ENCODE results near the gene RPL41.

Gene RPL41

DNA sequence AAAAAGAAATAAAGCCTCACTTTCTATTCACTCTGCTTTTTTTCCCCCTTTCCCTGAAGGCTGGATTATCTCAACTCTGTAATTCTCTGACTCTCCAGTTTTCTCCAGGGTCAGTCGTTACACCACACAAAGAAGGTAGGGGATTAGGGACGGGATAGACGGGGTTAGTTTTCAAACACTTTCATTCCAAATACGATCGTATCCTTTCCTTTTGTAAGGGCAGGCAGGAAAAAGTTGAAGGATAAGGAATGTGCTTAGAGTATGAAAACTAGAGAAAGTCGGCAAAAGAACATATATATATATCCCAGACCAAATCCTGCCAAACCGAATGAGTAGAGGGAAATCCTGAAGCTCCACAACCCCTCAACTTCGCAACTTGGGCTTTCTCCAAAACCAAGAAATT, 11.1 kb downstream of the RPL41 start:
- no peak for DNase-seq

DNA sequence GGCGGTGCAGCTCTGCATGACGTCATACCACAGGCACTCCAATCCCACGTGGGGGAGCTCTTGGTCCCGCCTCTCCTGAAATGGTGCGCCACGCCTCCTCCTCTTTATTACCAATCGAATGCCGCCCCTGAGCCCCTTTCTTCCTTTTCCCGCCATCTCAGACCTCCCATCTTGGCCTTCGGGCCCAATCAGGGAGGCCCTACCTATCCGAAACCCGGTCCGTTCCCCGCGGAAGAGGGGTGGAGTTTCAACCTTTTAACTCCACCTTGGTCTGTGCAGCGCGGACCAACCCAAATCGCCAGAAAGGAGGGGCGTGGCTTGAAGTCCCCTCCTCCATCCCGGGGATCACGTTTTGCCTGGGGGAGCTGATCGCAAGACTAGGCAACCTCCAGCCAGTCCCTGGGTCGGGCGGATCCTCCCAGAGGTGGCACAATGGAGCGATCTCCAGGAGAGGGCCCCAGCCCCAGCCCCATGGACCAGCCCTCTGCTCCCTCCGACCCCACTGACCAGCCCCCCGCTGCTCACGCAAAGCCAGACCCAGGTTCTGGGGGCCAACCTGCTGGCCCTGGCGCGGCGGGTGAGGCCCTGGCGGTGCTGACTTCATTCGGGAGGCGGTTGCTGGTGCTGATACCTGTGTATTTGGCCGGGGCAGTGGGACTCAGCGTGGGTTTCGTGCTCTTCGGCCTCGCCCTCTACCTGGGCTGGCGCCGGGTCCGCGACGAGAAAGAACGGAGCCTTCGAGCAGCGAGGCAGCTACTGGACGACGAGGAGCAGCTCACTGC, 11.6 kb downstream of the RPL41 start, which contains the start of gene ESYT1:
TSS of gene ESYT1 (plus strand) at position 380 of the 782 bp plus-strand sequence. CDS start at position 433, 53 bp downstream.
- peak; percentile 71 to 98 (median 94) for DNase-seq

GRCh38 chr12:56128670-56129205, 12.3 kb downstream of the RPL41 start:
- peak in 12 of 56 donors; percentile 12 to 49 (median 30) for DNase-seq

DNA sequence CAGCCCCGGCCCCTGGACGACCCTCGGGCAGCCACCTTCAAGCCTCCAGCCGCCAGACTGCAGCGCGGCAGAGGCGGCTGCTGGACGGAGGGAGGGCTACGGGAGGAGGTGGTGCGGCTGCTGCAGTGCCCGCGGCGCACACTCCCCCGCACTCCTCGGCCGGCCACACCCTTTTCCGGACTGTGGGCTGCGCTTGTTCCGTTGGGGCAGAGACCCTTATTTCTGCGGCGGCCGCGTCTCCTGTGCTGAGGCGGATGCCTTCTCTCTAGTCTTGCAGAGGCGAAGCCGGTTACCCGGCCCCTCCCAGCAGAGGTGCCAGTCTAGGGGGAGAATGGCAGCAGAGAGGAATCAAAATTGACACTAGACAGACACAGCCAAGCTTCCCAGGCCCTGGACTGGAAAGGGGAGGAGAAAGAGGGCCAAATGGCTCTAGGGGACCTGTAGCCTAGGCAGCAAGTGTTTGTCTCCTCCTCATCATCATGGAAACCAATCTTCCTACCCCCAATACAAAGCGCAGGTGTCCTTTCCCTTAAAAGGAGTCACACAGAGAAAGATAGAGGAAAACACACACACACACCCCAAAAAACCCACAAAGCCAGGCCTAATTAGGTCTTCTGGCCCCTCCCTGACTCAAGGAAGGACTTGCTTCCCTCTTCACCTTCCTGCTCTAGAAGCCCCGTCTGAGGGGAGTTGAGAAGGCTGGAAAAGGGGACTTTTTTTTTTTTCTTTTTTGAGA, 12.9 kb downstream of the RPL41 start:
- peak in 15 of 56 donors; percentile 8 to 49 (median 25) for DNase-seq

- no peak for DNase-seq
Observed at GRCh38 chr12:56129942-56130495, 13.6 kb downstream of the RPL41 start.

- no peak for DNase-seq
Observed at GRCh38 chr12:56130876-56131275, 14.4 kb downstream of the RPL41 start.

GRCh38 chr12:56134897-56135296, 18.5 kb downstream of the RPL41 start:
- no peak for DNase-seq

GRCh38 chr12:56137853-56138571, 21.6 kb downstream of the RPL41 start:
- DNase-seq: no peak

DNA sequence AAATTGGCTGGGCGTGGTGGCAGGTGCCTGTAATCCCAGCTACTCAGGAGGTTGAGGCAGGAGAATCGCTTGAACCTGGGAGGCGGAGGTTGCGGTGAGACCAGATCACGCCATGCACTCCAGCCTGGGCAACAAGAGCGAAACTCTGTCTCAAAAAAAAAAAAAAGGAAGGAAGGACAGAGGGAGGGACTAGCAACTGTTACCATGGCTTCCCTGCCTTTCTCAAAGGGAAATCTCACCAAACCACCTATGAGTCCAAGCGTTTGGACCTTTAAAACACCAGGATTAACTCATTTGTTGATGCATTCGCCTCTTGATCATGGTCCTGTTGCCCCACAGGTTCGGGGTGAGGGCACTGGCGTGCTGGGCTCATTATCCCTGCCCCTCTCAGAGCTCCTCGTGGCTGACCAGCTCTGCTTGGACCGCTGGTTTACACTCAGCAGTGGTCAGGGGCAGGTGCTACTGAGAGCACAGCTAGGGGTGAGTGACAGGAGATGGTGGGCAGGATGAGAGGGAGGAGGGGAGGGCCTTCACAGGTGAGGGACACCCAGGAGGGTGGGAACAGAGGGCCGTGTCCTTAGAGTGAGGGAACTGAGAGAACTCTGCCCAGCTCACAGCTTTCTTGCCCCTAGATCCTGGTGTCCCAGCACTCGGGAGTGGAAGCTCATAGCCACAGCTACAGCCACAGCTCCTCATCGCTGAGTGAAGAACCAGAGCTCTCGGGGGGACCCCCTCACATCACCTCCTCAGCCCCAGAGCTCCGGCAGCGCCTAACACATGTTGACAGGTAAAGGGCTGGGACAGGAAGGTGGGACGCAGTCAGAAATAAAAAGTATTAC, 25.7 kb downstream of the RPL41 start:
- no peak for DNase-seq

- DNase-seq: no peak
Observed at GRCh38 chr12:56143217-56143616, 26.8 kb downstream of the RPL41 start.

DNA sequence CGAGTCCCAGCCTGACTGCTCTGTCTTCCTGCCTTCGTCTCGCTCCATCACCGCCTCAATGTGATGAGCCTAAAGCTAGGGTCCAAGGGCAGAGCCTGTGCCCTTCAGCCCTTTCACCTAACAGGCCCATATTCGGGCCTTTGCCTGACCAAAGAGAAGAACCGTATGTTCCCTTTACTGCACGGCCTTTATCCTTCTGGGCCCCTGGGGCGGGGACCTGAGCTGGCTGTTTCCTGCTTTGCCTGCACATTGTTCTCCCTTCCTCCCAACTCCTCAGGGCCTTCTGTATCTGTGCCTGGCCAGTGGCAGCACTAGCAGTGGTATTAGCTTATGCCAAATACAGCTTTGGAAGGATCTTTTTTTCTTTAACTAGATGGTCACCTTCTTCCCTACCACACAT, 27.4 kb downstream of the RPL41 start:
- DNase-seq: no peak

GRCh38 chr12:56145217-56145616, 28.8 kb downstream of the RPL41 start:
- DNase-seq: no peak

DNA sequence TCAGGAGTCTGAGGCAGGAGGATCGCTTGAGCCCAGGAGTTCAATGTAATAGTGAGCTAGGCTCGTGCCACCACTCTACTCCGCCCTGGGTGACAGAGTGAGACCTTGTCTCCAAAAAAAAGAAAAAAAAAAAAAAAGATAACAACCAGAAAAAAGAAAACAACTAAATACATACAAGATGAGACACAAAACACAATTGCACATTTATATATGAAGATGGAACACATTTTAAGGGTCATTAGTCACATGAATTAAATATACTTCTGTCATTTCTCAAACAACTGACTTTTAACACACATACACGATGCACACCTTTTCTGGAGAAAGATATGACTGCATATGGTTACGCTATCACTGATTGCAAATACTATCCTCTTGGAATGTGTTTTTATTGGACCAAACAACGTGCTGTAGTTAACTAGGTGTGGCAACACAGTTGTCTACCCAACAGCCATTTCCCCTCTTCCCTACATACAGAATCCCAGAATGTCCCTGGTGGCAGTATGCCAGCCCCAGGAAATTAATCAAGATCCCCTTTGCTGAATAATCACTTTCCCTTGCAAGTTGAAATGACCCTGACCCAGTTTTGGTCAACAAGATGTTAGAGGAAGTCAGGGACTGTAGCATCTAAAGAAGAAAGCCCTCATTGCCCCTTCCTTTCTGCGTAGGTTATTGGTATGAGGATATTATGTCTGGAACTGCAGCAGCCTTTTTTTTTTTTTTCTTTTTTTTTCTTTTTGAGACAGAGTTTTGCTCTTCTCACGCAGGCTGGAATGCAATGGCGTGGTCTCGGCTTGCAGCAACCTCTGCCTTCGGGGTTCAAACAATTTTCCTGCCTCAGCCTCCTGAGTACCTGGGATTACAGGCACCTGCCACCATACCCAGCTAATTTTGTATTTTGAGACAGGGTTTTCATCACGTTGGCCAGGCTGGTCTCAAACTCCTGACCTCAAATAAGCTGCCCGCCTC, 30.3 kb downstream of the RPL41 start:
- no peak for DNase-seq

- DNase-seq: no peak
Observed at GRCh38 chr12:56150563-56150962, 34.1 kb downstream of the RPL41 start.

- peak in 29 of 56 donors; percentile 14 to 70 (median 50) for DNase-seq
Observed at GRCh38 chr12:56151672-56152131, 35.3 kb downstream of the RPL41 start.

GRCh38 chr12:56152132-56152755, 35.8 kb downstream of the RPL41 start, which contains the start of gene MYL6B:
MYL6B (plus strand) TSS chr12:56152587; CDS start chr12:56153919, 1,332 bp downstream.
- peak; percentile 54 to 95 (median 85) for DNase-seq

DNA sequence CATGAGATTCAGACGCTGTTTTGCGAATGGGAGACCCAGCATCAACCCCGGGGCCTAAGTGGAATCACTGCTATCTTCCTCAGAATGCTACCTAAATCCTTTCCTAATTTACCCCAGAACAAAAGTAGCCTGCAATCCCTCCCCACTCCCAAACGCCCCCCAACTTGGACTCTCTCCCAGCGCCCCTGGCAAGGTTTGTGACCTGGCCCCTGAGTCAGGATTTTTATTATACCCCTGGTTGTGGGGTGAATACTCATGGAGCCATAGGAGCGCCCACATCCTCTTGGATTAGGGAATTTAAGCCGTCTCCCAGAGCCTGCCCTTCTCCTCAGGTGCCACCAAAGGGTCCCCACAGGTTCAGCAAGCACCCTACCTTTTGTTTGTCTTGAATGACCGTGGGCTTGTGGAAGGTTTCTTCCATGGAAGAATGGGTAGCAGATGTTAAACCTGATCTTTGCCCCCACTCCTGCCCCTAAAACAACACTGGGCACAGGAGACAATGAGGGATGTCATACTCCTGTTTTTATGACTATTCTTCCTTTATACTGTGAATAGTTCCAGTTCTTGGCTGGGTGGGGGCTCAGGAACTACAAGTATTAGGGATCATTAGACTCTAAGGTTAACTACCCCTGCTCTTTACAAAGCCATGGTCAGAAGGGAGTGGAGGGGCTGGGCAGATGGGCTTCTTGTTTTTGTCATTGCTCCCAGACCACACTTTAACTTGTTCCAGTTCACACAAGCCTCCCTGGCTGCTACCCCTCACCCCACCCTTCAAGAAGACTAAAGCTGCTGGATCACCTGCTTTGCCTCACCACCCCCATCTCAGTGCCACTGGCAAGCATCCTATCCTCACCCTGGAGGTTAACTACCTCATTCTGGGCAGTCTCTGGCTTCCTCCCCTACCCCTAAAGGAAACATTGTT, 36.6 kb downstream of the RPL41 start:
- peak in 2 of 56 donors; percentile 28 to 32 for DNase-seq

All from nucleus accumbens (tissue), 56 donors.